HepG2 (cell line): Measurements from ENCODE around the gene ZNF331. TPM values are rescaled to one million over a fixed set of nuclear protein-coding genes. Genes with fewer than 3 reads are reported as not detected.

Experiments used
- ATRX ChIP-seq: sonication (generic); formaldehyde crosslinking; IDR thresholded peaks from 2 replicates; pipeline ENCODE4 v1.4.0; 2020; ENCODE audit warnings: missing genetic modification reagents, borderline replicate concordance
- HES4 ChIP-seq: sonication (generic); formaldehyde crosslinking; IDR thresholded peaks from 2 replicates; pipeline ENCODE4 v1.9.0; 2021; ENCODE audit warnings: mild to moderate bottlenecking, missing genetic modification reagents, borderline replicate concordance
- HNRNPH1 ChIP-seq: fragments of 200-400 bp; formaldehyde crosslinking; optimal IDR thresholded peaks from 2 replicates; pipeline ENCODE3; 2017; ENCODE audit warnings: mild to moderate bottlenecking, low read depth, low read length
- JDP2 ChIP-seq: sonication (generic); formaldehyde crosslinking; IDR thresholded peaks from 2 replicates; pipeline ENCODE4 v1.8.1; 2022; ENCODE audit warnings: missing genetic modification reagents, borderline replicate concordance
- NFE2L2 ChIP-seq: fragments of 150-350 bp; IDR thresholded peaks from 2 replicates; pipeline ENCODE4 v1.6.1; 2014; ENCODE audit warnings: low read length
- RAD21 ChIP-seq: fragments of 450-650 bp; formaldehyde crosslinking; IDR thresholded peaks from 2 replicates; pipeline ENCODE4 v1.5.0; 2020; ENCODE audit warnings: mild to moderate bottlenecking
- RAD51 ChIP-seq: fragments of 450-650 bp; IDR thresholded peaks from 2 replicates; pipeline ENCODE4 v1.6.1; 2016; ENCODE audit warnings: borderline replicate concordance
- RFXANK ChIP-seq: IDR thresholded peaks from 2 replicates; pipeline ENCODE4 v1.6.1; 2016
- RORA ChIP-seq: sonication (generic); formaldehyde crosslinking; IDR thresholded peaks from 2 replicates; pipeline ENCODE4 v1.5.0; 2020; ENCODE audit warnings: mild to moderate bottlenecking, missing genetic modification reagents, moderate library complexity
- SAP130 ChIP-seq: IDR thresholded peaks from 2 replicates; pipeline ENCODE4 v1.6.1; 2016; ENCODE audit warnings: low read depth
- TEAD2 ChIP-seq: sonication (generic); formaldehyde crosslinking; IDR thresholded peaks from 2 replicates; pipeline ENCODE4 v1.9.0; 2021; ENCODE audit warnings: missing genetic modification reagents
- ZBTB42 ChIP-seq: sonication (generic); formaldehyde crosslinking; IDR thresholded peaks from 2 replicates; pipeline ENCODE4 v1.5.0; 2020; ENCODE audit warnings: mild to moderate bottlenecking, missing genetic modification reagents
- ZNF138 ChIP-seq: sonication (generic); formaldehyde crosslinking; IDR thresholded peaks from 2 replicates; pipeline ENCODE4 v1.5.0; 2020; ENCODE audit warnings: mild to moderate bottlenecking, low read depth, missing genetic modification reagents
- ZNF589 ChIP-seq: sonication (generic); formaldehyde crosslinking; conservative IDR thresholded peaks from 2 replicates; pipeline ENCODE4 v1.8.0; 2022; ENCODE audit warnings: mild to moderate bottlenecking, moderate library complexity, missing genetic modification reagents
- ZNF761 ChIP-seq: sonication (generic); formaldehyde crosslinking; conservative IDR thresholded peaks from 2 replicates; pipeline ENCODE4 v1.4.0; 2020; ENCODE audit warnings: mild to moderate bottlenecking, missing genetic modification reagents
- polyA plus RNA-seq, 8 experiments: library from polyadenylated mRNA; depleted of rRNA in 3 of 8; stranded (reverse) in 7 of 8; unstranded in 1 of 8; fragments of >200 nt; fragmentation: Illumina TruSeq in 4 of 8; extraction: Trizol in 4 of 8; gene quantifications; 2 replicates each; pipeline versions ENCODE4 v1.2.1 to v1.2.3, GENCODE V29; 2011 to 2016; ENCODE audit warnings: low read depth in 4 of 8, missing spikeins in 1 of 8, mixed read lengths in 1 of 8; ENCODE audit not compliant: insufficient read depth in 1 of 8
- total RNA-seq, 5 experiments: library from RNA; depleted of rRNA; stranded (reverse); fragments of >200 nt; fragmentation: Illumina TruSeq; extraction: Trizol; gene quantifications; 2 replicates each; pipeline ENCODE4 v1.2.3, GENCODE V29; 2016; ENCODE audit warnings: low read depth in 1 of 5
- TF ChIP-seq, protein P1 (sequence below): fragments of 450-650 bp; IDR thresholded peaks from 2 replicates; pipeline ENCODE4 v1.6.1; 2017
- TF ChIP-seq, protein P2 (sequence below): sonication (generic); formaldehyde crosslinking; IDR thresholded peaks from 2 replicates; pipeline ENCODE4 v1.5.1; 2020; ENCODE audit warnings: missing genetic modification reagents, mild to moderate bottlenecking, borderline replicate concordance
- TF ChIP-seq, protein P3 (sequence below): IDR thresholded peaks from 2 replicates; pipeline ENCODE4 v1.6.1; 2016; ENCODE audit warnings: missing genetic modification reagents, missing compliant biosample characterization
- TF ChIP-seq, protein P4 (sequence below): sonication (generic); formaldehyde crosslinking; IDR thresholded peaks from 2 replicates; pipeline ENCODE4 v1.4.0; 2020; ENCODE audit warnings: missing genetic modification reagents
- TF ChIP-seq, protein P5 (sequence below): sonication (generic); formaldehyde crosslinking; conservative IDR thresholded peaks from 2 replicates; pipeline ENCODE4 v1.5.0; 2020; ENCODE audit warnings: missing genetic modification reagents

ZNF331 gene
- total and polyA plus RNA-seq, 2 of the 13 experiments (the other 11 are each of a cell fraction or from before 2014, with no cell fraction given), result 8.2 to 13.3 TPM

DNA sequence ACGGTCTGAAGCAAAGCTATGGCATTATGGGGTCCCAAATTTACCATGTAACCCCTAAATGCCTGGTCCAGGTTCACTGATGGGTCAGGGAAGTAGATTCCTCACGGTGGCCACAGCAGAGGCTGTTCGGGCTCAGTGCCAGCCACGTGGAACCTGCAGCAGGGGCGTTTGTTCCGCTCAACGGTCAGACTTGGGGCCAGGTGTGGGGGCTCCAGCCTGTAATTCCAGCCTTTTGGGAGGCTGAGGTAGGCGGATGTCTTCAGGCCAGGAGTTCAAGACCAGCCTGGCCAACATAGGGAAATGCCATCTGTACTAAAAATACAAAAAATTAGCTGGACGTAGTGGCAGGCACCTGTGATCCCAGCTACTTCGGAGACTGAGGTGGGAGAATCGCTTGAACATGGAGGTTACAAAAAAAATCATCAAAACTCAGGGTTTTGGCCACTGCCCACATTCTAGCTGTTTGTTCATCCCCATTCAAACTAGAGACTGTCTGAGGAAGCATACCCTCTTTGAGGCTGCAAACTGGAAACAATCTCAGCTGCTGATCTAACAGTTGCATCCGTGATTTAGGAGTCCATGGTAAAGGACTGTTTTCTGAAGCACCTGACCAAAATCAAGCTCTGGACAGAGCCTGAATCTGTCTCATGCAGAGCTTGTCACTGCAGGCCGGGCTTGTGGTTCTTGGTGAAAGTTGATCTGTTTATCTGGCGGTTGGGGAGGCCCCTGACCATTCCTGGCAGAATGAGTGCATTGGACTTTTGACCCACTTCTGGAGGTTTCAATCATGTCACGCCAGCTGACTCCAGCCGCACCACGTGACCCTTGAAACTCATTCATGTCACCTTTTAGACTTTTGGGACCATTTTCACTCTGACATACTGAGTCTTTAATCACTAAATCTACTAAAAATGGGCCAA lies 30.2 kb upstream of the ZNF331 start (continued):
- TF ChIP-seq, protein P1, sequence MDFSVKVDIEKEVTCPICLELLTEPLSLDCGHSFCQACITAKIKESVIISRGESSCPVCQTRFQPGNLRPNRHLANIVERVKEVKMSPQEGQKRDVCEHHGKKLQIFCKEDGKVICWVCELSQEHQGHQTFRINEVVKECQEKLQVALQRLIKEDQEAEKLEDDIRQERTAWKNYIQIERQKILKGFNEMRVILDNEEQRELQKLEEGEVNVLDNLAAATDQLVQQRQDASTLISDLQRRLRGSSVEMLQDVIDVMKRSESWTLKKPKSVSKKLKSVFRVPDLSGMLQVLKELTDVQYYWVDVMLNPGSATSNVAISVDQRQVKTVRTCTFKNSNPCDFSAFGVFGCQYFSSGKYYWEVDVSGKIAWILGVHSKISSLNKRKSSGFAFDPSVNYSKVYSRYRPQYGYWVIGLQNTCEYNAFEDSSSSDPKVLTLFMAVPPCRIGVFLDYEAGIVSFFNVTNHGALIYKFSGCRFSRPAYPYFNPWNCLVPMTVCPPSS, result no peak
- no peak for TF ChIP-seq ZNF589
- peak; percentile 70; the same call in 1 of the 2 replicates for TF ChIP-seq RFXANK (CRISPR knock-in tag)
- TF ChIP-seq JDP2 (CRISPR knock-in tag), result no peak
- no peak for TF ChIP-seq RORA (CRISPR knock-in tag)
- TF ChIP-seq TEAD2 (CRISPR knock-in tag), result no peak
- TF ChIP-seq, protein P2, sequence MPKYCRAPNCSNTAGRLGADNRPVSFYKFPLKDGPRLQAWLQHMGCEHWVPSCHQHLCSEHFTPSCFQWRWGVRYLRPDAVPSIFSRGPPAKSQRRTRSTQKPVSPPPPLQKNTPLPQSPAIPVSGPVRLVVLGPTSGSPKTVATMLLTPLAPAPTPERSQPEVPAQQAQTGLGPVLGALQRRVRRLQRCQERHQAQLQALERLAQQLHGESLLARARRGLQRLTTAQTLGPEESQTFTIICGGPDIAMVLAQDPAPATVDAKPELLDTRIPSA (CRISPR knock-in tag), result no peak
- TF ChIP-seq ZNF138, result no peak
- peak; percentile 96 for TF ChIP-seq RAD51
- no peak for TF ChIP-seq ATRX
- no peak; the same call in 1 of the 2 replicates for TF ChIP-seq ZNF761
- TF ChIP-seq, protein P3, sequence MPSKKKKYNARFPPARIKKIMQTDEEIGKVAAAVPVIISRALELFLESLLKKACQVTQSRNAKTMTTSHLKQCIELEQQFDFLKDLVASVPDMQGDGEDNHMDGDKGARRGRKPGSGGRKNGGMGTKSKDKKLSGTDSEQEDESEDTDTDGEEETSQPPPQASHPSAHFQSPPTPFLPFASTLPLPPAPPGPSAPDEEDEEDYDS (CRISPR knock-in tag), result peak; percentile 68
- no peak for TF ChIP-seq NFE2L2
- TF ChIP-seq HNRNPH1, result no peak
- TF ChIP-seq RAD21 (CRISPR knock-in tag), result no peak
- TF ChIP-seq, protein P4, sequence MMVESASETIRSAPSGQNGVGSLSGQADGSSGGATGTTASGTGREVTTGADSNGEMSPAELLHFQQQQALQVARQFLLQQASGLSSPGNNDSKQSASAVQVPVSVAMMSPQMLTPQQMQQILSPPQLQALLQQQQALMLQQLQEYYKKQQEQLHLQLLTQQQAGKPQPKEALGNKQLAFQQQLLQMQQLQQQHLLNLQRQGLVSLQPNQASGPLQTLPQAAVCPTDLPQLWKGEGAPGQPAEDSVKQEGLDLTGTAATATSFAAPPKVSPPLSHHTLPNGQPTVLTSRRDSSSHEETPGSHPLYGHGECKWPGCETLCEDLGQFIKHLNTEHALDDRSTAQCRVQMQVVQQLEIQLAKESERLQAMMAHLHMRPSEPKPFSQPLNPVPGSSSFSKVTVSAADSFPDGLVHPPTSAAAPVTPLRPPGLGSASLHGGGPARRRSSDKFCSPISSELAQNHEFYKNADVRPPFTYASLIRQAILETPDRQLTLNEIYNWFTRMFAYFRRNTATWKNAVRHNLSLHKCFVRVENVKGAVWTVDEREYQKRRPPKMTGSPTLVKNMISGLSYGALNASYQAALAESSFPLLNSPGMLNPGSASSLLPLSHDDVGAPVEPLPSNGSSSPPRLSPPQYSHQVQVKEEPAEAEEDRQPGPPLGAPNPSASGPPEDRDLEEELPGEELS, result peak; percentile 85
- TF ChIP-seq SAP130 (CRISPR knock-in tag), result peak; percentile 92
- no peak for TF ChIP-seq ZBTB42
- TF ChIP-seq, protein P5, sequence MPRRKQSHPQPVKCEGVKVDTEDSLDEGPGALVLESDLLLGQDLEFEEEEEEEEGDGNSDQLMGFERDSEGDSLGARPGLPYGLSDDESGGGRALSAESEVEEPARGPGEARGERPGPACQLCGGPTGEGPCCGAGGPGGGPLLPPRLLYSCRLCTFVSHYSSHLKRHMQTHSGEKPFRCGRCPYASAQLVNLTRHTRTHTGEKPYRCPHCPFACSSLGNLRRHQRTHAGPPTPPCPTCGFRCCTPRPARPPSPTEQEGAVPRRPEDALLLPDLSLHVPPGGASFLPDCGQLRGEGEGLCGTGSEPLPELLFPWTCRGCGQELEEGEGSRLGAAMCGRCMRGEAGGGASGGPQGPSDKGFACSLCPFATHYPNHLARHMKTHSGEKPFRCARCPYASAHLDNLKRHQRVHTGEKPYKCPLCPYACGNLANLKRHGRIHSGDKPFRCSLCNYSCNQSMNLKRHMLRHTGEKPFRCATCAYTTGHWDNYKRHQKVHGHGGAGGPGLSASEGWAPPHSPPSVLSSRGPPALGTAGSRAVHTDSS (CRISPR knock-in tag), result no peak
- TF ChIP-seq HES4 (CRISPR knock-in tag), result no peak
